HG03064 (cell line): ENCODE measurements around the gene SUGT1.
"Not testable (repeated sequence)": the region's sequence is repeated elsewhere in the genome, so short reads cannot be mapped to it uniquely, and the experiment has no call there.

Experiments
- ATAC-seq: cut with Tn5 transposase; IDR thresholded peaks from one replicate; pipeline ENCODE4 v1.9.1; 2021; ENCODE audit warnings: low read depth; ENCODE audit not compliant: unreplicated experiment

Gene SUGT1

GRCh38 chr13:52652196-52652979, at the start of gene SUGT1:
Gene SUGT1, plus strand, starts transcription at chr13:52652836. Its CDS starts 85 bp downstream, at chr13:52652921.
- ATAC-seq: peak; percentile 94

- not testable (repeated sequence) for ATAC-seq
Measured at GRCh38 chr13:52603316-52603715, 49.3 kb upstream of the SUGT1 start.

GRCh38 chr13:52606126-52606525, 46.5 kb upstream of the SUGT1 start:
- ATAC-seq: not testable (repeated sequence)

GRCh38 chr13:52606795-52607194, 45.8 kb upstream of the SUGT1 start:
- ATAC-seq: not testable (repeated sequence)

GRCh38 chr13:52608184-52608583, 44.5 kb upstream of the SUGT1 start:
- not testable (repeated sequence) for ATAC-seq

GRCh38 chr13:52609013-52609606, 43.5 kb upstream of the SUGT1 start:
- ATAC-seq: not testable (repeated sequence)

- ATAC-seq: not testable (repeated sequence)
Measured at GRCh38 chr13:52610158-52610557, 42.5 kb upstream of the SUGT1 start.

- no peak for ATAC-seq
Measured at GRCh38 chr13:52615134-52615801, 37.4 kb upstream of the SUGT1 start.

GRCh38 chr13:52615812-52616211, 36.8 kb upstream of the SUGT1 start:
- no peak for ATAC-seq

GRCh38 chr13:52617070-52618060, 35.3 kb upstream of the SUGT1 start:
- ATAC-seq: peak; percentile 95

GRCh38 chr13:52631083-52631690, 21.4 kb upstream of the SUGT1 start:
- ATAC-seq: not testable (repeated sequence)

GRCh38 chr13:52638666-52639328, 13.8 kb upstream of the SUGT1 start:
- no peak for ATAC-seq

- no peak for ATAC-seq
Measured at GRCh38 chr13:52642131-52642530, 10.5 kb upstream of the SUGT1 start, which contains the start of gene HNRNPA1L2. Gene HNRNPA1L2, plus strand, starts transcription at chr13:52642431. Its CDS starts 62 bp downstream, at chr13:52642493.

GRCh38 chr13:52644108-52644507, 8.5 kb upstream of the SUGT1 start:
- no peak for ATAC-seq

GRCh38 chr13:52646967-52647366, 5.7 kb upstream of the SUGT1 start:
- no peak for ATAC-seq

- no peak for ATAC-seq
Measured at GRCh38 chr13:52650731-52651130, 1.9 kb upstream of the SUGT1 start.

GRCh38 chr13:52651897-52652195, 790 bp upstream of the SUGT1 start:
- ATAC-seq: peak; percentile 6

GRCh38 chr13:52652980-52653303, 306 bp downstream of the SUGT1 start:
- ATAC-seq: peak; percentile 35

- no peak for ATAC-seq
Measured at GRCh38 chr13:52659340-52659739, 6.7 kb downstream of the SUGT1 start.

GRCh38 chr13:52664272-52664671, 11.6 kb downstream of the SUGT1 start:
- ATAC-seq: no peak
